ENCODE results near the gene ZDHHC13.

- TF ChIP-seq, protein P1, sequence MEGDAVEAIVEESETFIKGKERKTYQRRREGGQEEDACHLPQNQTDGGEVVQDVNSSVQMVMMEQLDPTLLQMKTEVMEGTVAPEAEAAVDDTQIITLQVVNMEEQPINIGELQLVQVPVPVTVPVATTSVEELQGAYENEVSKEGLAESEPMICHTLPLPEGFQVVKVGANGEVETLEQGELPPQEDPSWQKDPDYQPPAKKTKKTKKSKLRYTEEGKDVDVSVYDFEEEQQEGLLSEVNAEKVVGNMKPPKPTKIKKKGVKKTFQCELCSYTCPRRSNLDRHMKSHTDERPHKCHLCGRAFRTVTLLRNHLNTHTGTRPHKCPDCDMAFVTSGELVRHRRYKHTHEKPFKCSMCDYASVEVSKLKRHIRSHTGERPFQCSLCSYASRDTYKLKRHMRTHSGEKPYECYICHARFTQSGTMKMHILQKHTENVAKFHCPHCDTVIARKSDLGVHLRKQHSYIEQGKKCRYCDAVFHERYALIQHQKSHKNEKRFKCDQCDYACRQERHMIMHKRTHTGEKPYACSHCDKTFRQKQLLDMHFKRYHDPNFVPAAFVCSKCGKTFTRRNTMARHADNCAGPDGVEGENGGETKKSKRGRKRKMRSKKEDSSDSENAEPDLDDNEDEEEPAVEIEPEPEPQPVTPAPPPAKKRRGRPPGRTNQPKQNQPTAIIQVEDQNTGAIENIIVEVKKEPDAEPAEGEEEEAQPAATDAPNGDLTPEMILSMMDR (IDR thresholded peaks at IDR 0.05), result no peak
- TF ChIP-seq USF2 (IDR thresholded peaks at IDR 0.05), result no peak
- TF ChIP-seq, protein P2, sequence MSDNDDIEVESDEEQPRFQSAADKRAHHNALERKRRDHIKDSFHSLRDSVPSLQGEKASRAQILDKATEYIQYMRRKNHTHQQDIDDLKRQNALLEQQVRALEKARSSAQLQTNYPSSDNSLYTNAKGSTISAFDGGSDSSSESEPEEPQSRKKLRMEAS (IDR thresholded peaks at IDR 0.05), result no peak
- no peak for TF ChIP-seq HOXA7 (CRISPR knock-in tag; IDR thresholded peaks at IDR 0.05)
- no peak for TF ChIP-seq NR3C1 (IDR thresholded peaks at IDR 0.05)
- TF ChIP-seq BHLHE40 (IDR thresholded peaks at IDR 0.05; ENCODE audit: low read depth, low read length), result no peak
- TF ChIP-seq CEBPB (IDR thresholded peaks at IDR 0.05), result no peak
- TF ChIP-seq POLR2A (IDR thresholded peaks at IDR 0.05; ENCODE audit: low read length), result no peak
- TF ChIP-seq RCOR1 (IDR thresholded peaks at IDR 0.05; ENCODE audit: low read depth, low read length), result no peak
- TF ChIP-seq RAD21 (conservative IDR thresholded peaks at IDR 0.05 in 1 of 2, IDR thresholded peaks at IDR 0.05 in 1 of 2), result no peak
Observed at GRCh38 chr11:19156892-19157291, 39.9 kb downstream of the ZDHHC13 start.
